GM23248 (cell line): ENCODE data around the gene LILRA6. TPM values are rescaled to one million over a fixed set of nuclear protein-coding genes. Genes with fewer than 3 reads are reported as not detected.
A peak's percentile ranks its signal among the peaks of the same experiment; 100 is the strongest.

ENCODE experiments used
- DNase-seq: peaks from one replicate; pipeline ENCODE4 v3.0.0-alpha.2; 2015
- H2AFZ ChIP-seq: fragments of 200-600 bp; sonication (generic); 2 replicates; pipeline ENCODE4 v1.6.1; 2016; ENCODE audit warnings: antibody characterized with exemption
- H3F3A ChIP-seq: fragments of 200-600 bp; sonication (generic); 2 replicates; pipeline ENCODE4 v1.6.1; 2016; ENCODE audit warnings: mild to moderate bottlenecking, antibody characterized with exemption, mixed run types; ENCODE audit not compliant: insufficient read depth
- H3K27ac ChIP-seq: fragments of 200-600 bp; sonication (generic); 2 replicates; pipeline ENCODE4 v1.5.1; 2016; ENCODE audit warnings: mild to moderate bottlenecking
- H3K27me3 ChIP-seq: fragments of 200-600 bp; sonication (generic); replicated peaks from 2 replicates; pipeline ENCODE4 v1.6.1; 2016; ENCODE audit warnings: mild to moderate bottlenecking; ENCODE audit not compliant: insufficient read depth
- H3K36me3 ChIP-seq: fragments of 200-600 bp; sonication (generic); 2 replicates; pipeline ENCODE4 v1.6.1; 2016; ENCODE audit warnings: low read depth, mild to moderate bottlenecking
- H3K4me1 ChIP-seq: fragments of 200-600 bp; sonication (generic); 2 replicates; pipeline ENCODE4 v1.6.1; 2016; ENCODE audit warnings: mild to moderate bottlenecking; ENCODE audit not compliant: insufficient read depth
- H3K4me2 ChIP-seq: fragments of 200-600 bp; sonication (generic); one replicate; pipeline ENCODE4 v1.6.1; 2016; ENCODE audit warnings: mild to moderate bottlenecking; ENCODE audit not compliant: unreplicated experiment
- H3K4me3 ChIP-seq: fragments of 200-600 bp; sonication (generic); 2 replicates; pipeline ENCODE4 v1.5.1; 2016; ENCODE audit warnings: mild to moderate bottlenecking
- H3K79me2 ChIP-seq: fragments of 200-600 bp; sonication (generic); 2 replicates; pipeline ENCODE4 v1.6.1; 2016; ENCODE audit warnings: mild to moderate bottlenecking; ENCODE audit not compliant: insufficient read depth
- H3K9ac ChIP-seq: fragments of 200-600 bp; sonication (generic); 2 replicates; pipeline ENCODE4 v1.6.1; 2016; ENCODE audit warnings: mild to moderate bottlenecking
- H3K9me2 ChIP-seq: fragments of 200-600 bp; sonication (generic); 2 replicates; pipeline ENCODE4 v1.6.1; 2016; ENCODE audit warnings: mixed run types, mild to moderate bottlenecking, moderate library complexity; ENCODE audit not compliant: insufficient read depth
- H3K9me3 ChIP-seq: fragments of 200-600 bp; sonication (generic); one replicate; pipeline ENCODE4 v1.6.1; 2017; ENCODE audit warnings: low read depth
- H4K20me1 ChIP-seq: fragments of 200-600 bp; sonication (generic); 2 replicates; pipeline ENCODE4 v1.6.0; 2016; ENCODE audit not compliant: insufficient read depth
- EZH2 ChIP-seq: fragments of 200-600 bp; sonication (generic); IDR thresholded peaks from 2 replicates; pipeline ENCODE4 v1.6.1; 2018; ENCODE audit warnings: antibody characterized with exemption, mild to moderate bottlenecking; ENCODE audit not compliant: insufficient read depth, poor library complexity, severe bottlenecking
- EZH2phosphoT487 ChIP-seq: fragments of 200-600 bp; sonication (generic); IDR thresholded peaks from 2 replicates; pipeline ENCODE4 v1.6.1; 2018; ENCODE audit warnings: antibody characterized with exemption, moderate library complexity, mild to moderate bottlenecking, low read depth; ENCODE audit not compliant: insufficient read depth
- WGBS, 2 experiments: methylation state at CpG; one replicate each; pipeline ENCODE4 v1.1.6; 2015 to 2017; ENCODE audit warnings: low lambda C conversion rate in 2 of 2, low coverage in 1 of 2; ENCODE audit errors: missing lambda C conversion rate in 2 of 2; 5-methylcytosine and 5-hydroxymethylcytosine counted together
- in situ Hi-C: fragments of 300-500 bp; cut with MboI; formaldehyde crosslinking; loops from 2 replicates; pipeline ENCODE4 v1.15.0; 2020
- polyA plus RNA-seq: library from polyadenylated mRNA; unstranded; fragments of >200 nt; fragmentation: Nextera tagmentation; extraction: Ambion mirVana; gene quantifications from 2 replicates; pipeline ENCODE4 v1.2.1, GENCODE V29; 2016
- total RNA-seq: library from RNA; depleted of rRNA; stranded (reverse); fragments of >200 nt; shearing (Covaris generic); gene quantifications from 2 replicates; pipeline ENCODE4 v1.2.3, GENCODE V29; 2014

Gene LILRA6
- total and polyA plus RNA-seq, 2 experiments from 2014 or later = not detected

DNA sequence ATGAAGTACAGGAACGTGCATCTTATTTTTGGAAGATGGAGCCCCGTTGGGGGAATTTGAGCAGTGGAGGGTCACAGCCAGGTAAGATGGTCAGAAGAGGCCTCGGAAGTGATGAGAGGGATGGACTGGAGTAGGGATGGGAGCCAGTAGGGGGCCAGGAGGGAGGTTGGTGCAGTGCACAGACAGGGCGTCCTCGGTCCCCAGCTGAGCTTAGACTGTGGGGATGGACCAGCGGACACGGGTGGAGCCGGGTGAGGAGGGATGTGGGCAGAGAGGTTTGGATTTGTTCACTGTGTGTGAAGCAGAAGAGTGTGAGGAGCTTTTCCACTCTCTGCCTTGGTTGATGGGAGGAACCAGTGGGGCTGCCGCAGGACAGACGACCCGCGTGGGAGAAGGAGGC is 31.4 kb downstream of the LILRA6 start:
- Histone ChIP-seq H3K27ac (no peak overlapping the region), H4K20me1 (peaks cover 11% of the 10 kb centered on the region; the same call in 1 of the 2 replicates), H3K36me3 (peaks cover 14% of the 10 kb centered on the region; the same call in 1 of the 2 replicates), H3K4me3 (no peak overlapping the region), H3F3A (peaks cover 31% of the 10 kb centered on the region), H3K4me1 (peaks cover 11% of the 10 kb centered on the region), H3K27me3 (no peaks in the 10 kb centered on the region), H3K9me3 (no peaks in the 10 kb centered on the region), H3K9ac (no peak overlapping the region), H2AFZ (no peak overlapping the region), H3K9me2 (no peaks in the 10 kb centered on the region), H3K4me2 (no peak overlapping the region), H3K79me2 (peaks cover 62% of the 10 kb centered on the region)
- DNase-seq = no peak
- WGBS, 2 experiments = 80 to 83% methylated on average over 12 of the region's 12 CpGs
- in situ Hi-C loops = no loop called here
- no peak for TF ChIP-seq EZH2
- TF ChIP-seq EZH2phosphoT487 = no peak

DNA sequence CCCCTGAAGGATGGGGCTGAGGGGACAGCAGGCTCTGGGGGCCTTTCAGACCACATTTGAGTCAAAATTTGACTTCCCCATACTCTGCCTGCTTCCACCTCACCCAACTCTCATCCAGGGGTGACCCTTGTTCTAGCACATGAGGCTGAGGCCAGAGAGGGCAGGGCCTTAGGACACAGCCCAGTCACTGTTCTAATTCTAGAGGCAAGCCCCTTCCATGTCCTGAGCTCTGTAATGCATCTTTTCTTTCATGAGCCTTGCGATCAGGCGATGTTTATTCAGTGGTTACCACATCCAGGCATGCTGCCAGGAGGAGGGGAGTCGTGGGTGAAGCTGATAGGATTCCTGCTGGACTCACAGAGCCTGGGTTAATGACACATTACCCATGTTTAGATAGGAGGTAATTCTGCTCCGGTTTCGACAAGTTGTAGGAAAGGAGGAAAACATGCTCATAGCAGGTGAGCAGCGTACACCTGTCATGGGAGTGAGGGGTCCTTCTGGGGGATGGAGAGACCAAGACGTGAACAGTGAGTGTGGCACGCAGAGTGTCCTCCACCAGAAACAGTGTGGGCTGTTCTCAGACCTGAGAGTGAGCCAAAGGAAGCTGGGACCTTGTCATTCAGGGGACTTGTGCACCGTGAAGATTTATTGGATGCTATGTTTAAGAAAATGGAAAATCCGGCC is 32.6 kb downstream of the LILRA6 start:
- H3K79me2 ChIP-seq = peaks cover 75% of the 10 kb centered on the region
- H3K9ac ChIP-seq = peak overlapping the region; percentile 60
- H3K27me3 ChIP-seq = no peaks in the 10 kb centered on the region
- TF ChIP-seq EZH2phosphoT487 (no peak), EZH2 (no peak)
- H3K4me1 ChIP-seq = peaks cover 12% of the 10 kb centered on the region
- in situ Hi-C loops = no loop called here
- no peak overlapping the region for H2AFZ ChIP-seq
- H3K4me2 ChIP-seq = peak overlapping the region; percentile 7
- H3K9me2 ChIP-seq = no peaks in the 10 kb centered on the region
- H4K20me1 ChIP-seq = peaks cover 12% of the 10 kb centered on the region; the same call in 1 of the 2 replicates
- H3F3A ChIP-seq = peaks cover 35% of the 10 kb centered on the region
- no peaks in the 10 kb centered on the region for H3K9me3 ChIP-seq
- no peak overlapping the region for H3K4me3 ChIP-seq
- peak; percentile 96 for DNase-seq
- H3K27ac ChIP-seq = peak overlapping the region; percentile 70
- peaks cover 15% of the 10 kb centered on the region for H3K36me3 ChIP-seq
- 45 to 47% methylated on average over 10 of the region's 10 CpGs for WGBS, 2 experiments

DNA sequence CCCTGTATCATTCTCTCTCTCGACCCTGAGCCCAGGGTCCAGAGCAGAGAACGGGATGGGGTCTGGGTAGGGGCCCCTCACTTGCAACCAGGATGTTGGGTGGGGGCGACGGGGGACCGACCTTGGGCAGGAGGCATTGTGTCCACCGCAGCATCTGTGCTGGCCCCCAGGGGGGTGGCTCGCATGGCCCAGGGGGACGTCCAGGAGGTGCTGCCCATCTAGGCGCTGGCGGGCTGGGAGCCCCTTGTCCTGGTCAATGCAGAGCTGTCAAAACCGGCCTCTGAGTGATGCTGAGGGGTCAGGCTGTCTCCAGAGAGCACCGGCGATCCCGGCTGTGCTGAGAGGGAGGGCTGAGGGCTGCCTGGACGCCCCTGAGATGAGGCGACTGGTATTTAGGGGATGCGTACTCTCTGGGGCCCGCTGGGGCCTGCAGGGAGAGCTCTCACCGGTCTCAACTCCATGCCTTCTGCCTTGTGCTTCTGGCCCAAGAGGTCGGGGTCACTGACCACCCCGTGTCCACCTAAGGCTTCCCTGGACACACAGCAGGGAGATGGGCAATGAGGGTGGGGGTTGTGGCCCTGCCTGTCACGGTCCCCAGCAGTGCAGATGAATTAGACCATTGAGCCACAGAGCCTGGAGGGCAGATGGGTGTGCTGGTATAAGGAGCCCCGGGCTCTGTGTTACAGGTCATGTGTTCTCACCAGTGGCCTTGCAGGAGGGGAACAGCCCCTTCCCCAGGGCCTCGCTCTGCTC is 33.4 kb downstream of the LILRA6 start:
- Histone ChIP-seq H3F3A (peaks cover 42% of the 10 kb centered on the region), H3K36me3 (peaks cover 23% of the 10 kb centered on the region), H3K4me1 (peaks cover 18% of the 10 kb centered on the region), H3K9me3 (no peaks in the 10 kb centered on the region), H4K20me1 (peaks cover 19% of the 10 kb centered on the region; the same call in 1 of the 2 replicates), H2AFZ (no peak overlapping the region), H3K9ac (peak overlapping the region; percentile 60), H3K79me2 (peaks cover 82% of the 10 kb centered on the region), H3K4me2 (peak overlapping the region; percentile 7), H3K27me3 (no peaks in the 10 kb centered on the region), H3K9me2 (no peaks in the 10 kb centered on the region), H3K4me3 (no peak overlapping the region), H3K27ac (peak overlapping the region; percentile 70)
- DNase-seq = no peak
- in situ Hi-C loops = no loop called here
- 53 to 57% methylated on average over 18 to 22 of the region's 24 CpGs for WGBS, 2 experiments
- no peak for TF ChIP-seq EZH2phosphoT487
- no peak for TF ChIP-seq EZH2

DNA sequence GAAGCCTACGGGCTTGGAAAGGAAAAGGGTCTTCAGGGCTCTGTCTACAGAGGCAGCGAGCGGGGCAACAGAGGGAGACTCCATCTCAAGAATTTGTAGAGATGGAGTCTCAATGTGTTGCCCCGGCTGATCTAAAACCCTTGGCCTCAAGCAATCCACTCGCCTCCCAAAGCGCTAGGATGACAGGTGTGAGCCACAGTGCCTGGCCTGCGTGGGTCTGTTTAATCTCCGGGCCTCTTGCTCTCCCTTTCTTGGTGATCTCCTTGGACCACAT is 33.9 kb downstream of the LILRA6 start:
- H3K27me3 ChIP-seq = no peaks in the 10 kb centered on the region
- WGBS, 2 experiments = 78 to 82% methylated on average over 8 of the region's 8 CpGs
- H3K4me1 ChIP-seq = peaks cover 18% of the 10 kb centered on the region
- no peak overlapping the region for H2AFZ ChIP-seq
- in situ Hi-C loops = no loop called here
- no peaks in the 10 kb centered on the region for H3K9me3 ChIP-seq
- peaks cover 25% of the 10 kb centered on the region for H3K36me3 ChIP-seq
- no peak overlapping the region for H3K4me2 ChIP-seq
- peaks cover 19% of the 10 kb centered on the region; the same call in 1 of the 2 replicates for H4K20me1 ChIP-seq
- H3F3A ChIP-seq = peaks cover 43% of the 10 kb centered on the region
- H3K4me3 ChIP-seq = no peak overlapping the region
- DNase-seq = no peak
- 0 out of 2 replicates have a peak overlapping the region, but pooled peaks have one; percentile 70 for H3K27ac ChIP-seq
- H3K9me2 ChIP-seq = no peaks in the 10 kb centered on the region
- no peak for TF ChIP-seq EZH2phosphoT487
- TF ChIP-seq EZH2 = no peak
- H3K79me2 ChIP-seq = peaks cover 87% of the 10 kb centered on the region
- H3K9ac ChIP-seq = peak overlapping the region; percentile 25; the same call in 1 of the 2 replicates
